GM15510 (cell line): ENCODE results near the gene SYTL5.

Experiments used
- POLR2A ChIP-seq: IDR thresholded peaks from 3 replicates; pipeline ENCODE4 v1.6.1; 2011; ENCODE audit warnings: borderline replicate concordance; ENCODE audit not compliant: insufficient read length; ENCODE audit errors: extremely low read depth

SYTL5 gene

GRCh38 chrX:38138157-38138891, 132.0 kb downstream of the SYTL5 start:
- TF ChIP-seq POLR2A: no peak

- no peak for TF ChIP-seq POLR2A
These were observed 132.5 kb downstream of the SYTL5 start for GRCh38 chrX:38138900-38139299.

- no peak for TF ChIP-seq POLR2A
These were observed 136.3 kb downstream of the SYTL5 start for GRCh38 chrX:38142610-38143009.

- TF ChIP-seq POLR2A: no peak
These were observed 142.7 kb downstream of the SYTL5 start for GRCh38 chrX:38149016-38149415.

GRCh38 chrX:38150993-38151392, 144.6 kb downstream of the SYTL5 start:
- no peak for TF ChIP-seq POLR2A

- no peak for TF ChIP-seq POLR2A
These were observed 145.1 kb downstream of the SYTL5 start for GRCh38 chrX:38151441-38151840.

GRCh38 chrX:38154340-38154739, 148.0 kb downstream of the SYTL5 start:
- TF ChIP-seq POLR2A: no peak

- TF ChIP-seq POLR2A: no peak
These were observed 148.5 kb downstream of the SYTL5 start for GRCh38 chrX:38154818-38155217.

GRCh38 chrX:38156838-38157237, 150.5 kb downstream of the SYTL5 start:
- no peak for TF ChIP-seq POLR2A

- TF ChIP-seq POLR2A: no peak
These were observed 156.8 kb downstream of the SYTL5 start for GRCh38 chrX:38163193-38163592.

- TF ChIP-seq POLR2A: no peak
These were observed 158.7 kb downstream of the SYTL5 start for GRCh38 chrX:38165023-38165422.

GRCh38 chrX:38166478-38167083, 160.2 kb downstream of the SYTL5 start:
- no peak for TF ChIP-seq POLR2A

- no peak for TF ChIP-seq POLR2A
These were observed 164.2 kb downstream of the SYTL5 start for GRCh38 chrX:38170556-38170955.

GRCh38 chrX:38172596-38172995, 166.2 kb downstream of the SYTL5 start:
- no peak for TF ChIP-seq POLR2A

- TF ChIP-seq POLR2A: no peak
These were observed 168.8 kb downstream of the SYTL5 start for GRCh38 chrX:38175139-38175538.

GRCh38 chrX:38178396-38178795, 172.0 kb downstream of the SYTL5 start:
- TF ChIP-seq POLR2A: no peak
